GM19324 (cell line): ENCODE measurements around the gene MX2.

ENCODE experiments used
- ATAC-seq: cut with Tn5 transposase; IDR thresholded peaks from one replicate; pipeline ENCODE4 v1.9.1; 2021; ENCODE audit warnings: mild to moderate bottlenecking, moderate library complexity; ENCODE audit not compliant: unreplicated experiment, low FRiP score

Gene MX2

GRCh38 chr21:41378849-41379248, 17.0 kb downstream of the MX2 start:
- no peak for ATAC-seq

DNA sequence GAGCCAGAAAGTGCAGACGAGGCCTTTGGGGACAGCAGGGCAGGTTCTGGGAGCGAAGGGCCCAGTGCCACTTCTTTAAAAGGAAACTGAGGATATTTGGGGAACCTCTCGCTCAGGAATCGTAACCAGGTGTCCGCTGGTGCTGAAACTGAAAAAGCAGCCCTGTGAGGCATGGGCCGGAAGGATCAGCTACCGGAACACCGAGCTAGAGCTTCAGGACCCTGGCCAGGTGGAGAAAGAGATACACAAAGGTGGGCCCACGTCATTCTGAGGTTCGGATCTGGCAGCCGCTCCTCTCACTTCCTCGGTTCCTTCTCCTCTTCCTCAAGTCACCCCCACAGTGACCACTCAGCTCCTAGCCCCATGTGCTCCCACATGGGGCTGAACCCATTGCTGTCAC, 18.1 kb downstream of the MX2 start:
- no peak for ATAC-seq

DNA sequence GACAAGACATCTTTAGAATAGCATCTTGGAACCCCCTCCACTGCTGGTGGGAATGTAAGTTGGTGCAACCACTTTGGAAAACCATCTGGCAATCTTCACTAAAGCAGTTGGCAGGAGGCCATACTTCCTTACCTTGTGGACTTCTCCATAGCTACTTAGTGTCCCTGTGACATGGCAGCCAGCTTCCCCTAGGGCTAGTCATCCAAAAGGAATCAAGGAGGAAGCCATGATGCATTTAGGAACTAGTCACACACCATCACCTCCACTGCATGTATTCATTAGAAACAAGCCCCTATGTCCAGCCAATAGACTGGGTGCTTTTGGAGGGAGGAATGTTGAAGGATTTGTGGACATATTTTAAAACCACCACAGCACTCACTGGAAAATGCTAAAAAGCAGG, 19.9 kb downstream of the MX2 start:
- no peak for ATAC-seq

DNA sequence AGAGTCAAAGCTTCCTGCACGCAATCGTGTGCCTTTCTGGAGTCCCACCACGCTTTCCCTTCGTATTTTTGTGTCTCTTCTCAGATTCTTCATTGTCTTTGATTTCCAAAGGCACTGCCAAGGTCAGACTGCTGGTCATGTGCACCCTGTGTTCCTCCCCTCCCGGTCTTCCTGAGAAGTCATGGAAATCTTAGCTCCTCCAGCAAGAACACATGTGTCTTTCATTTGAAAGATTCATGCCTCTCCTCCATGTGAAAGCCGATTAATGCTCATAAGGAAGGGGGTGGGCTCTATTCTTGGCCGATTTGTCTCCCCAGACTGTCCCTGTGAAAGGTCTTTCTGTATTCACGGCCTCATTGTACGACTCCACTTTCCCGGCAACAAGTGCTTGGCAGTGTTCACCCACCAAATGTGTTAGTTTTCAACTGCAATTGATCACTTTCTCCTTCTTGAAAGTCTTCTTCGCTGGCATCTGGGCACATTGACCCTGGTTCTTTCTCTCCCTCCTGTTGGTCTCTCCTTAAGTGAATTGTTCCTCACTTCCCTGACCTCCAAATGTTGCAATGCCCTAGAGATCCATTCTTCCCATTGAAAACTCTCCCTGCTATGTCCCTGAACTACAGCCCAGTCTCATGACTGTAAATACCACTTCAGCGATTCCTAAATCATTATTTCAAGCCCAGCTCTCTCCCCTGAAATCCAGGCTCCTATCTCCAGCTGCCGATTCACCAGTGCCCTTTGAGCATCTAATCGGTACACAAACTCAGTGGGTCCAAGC, 25.4 kb downstream of the MX2 start:
- no peak for ATAC-seq

- ATAC-seq: no peak
Observed at GRCh38 chr21:41387824-41388223, 26.0 kb downstream of the MX2 start.

DNA sequence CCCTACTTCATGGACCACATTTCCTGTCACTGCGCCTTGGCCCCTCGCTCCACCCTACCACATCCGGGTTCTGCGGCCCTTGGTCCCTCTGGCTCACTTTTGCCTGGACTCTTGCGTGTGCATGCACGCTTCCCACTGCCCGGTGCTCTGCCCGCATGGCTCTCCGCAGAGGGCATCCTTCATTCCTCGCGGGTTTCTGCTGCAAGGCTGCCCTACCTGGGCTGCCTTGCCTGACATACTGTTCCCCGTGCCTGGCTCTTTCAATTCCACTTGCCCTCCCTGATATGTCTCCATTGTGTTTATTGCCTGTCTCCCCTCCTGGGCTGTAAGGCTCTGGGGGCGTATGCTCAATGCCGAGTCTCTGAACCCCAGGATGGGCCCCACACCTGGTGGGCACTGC, 26.4 kb downstream of the MX2 start:
- ATAC-seq: no peak

DNA sequence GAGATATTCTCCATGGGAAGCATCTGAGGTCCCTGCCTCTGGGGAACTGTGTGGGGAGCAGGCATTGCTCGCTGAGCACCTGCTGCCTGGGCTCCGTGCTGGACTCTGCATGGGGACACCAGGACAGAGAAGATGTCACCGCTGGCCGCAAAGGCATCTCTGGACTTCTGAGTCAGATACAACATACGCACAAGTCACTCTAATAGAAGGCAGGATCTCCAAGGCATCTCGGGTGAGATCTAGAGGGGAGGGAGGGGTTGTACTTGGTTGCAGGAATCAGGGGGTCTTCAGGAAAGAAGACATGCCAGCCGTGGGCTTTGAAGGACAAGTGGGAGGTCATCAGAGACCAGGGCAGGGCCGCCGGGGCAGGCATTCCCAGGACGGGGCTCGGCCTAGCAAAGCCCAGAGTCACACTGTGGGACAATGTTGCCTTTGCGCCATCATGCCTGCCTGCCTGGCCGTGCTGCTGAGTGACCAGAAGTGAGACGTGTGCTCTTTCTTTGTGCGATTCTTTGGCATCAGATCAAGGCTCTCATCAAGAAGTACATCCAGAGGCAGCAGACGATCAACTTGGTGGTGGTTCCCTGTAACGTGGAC, 28.3 kb downstream of the MX2 start:
- no peak for ATAC-seq

DNA sequence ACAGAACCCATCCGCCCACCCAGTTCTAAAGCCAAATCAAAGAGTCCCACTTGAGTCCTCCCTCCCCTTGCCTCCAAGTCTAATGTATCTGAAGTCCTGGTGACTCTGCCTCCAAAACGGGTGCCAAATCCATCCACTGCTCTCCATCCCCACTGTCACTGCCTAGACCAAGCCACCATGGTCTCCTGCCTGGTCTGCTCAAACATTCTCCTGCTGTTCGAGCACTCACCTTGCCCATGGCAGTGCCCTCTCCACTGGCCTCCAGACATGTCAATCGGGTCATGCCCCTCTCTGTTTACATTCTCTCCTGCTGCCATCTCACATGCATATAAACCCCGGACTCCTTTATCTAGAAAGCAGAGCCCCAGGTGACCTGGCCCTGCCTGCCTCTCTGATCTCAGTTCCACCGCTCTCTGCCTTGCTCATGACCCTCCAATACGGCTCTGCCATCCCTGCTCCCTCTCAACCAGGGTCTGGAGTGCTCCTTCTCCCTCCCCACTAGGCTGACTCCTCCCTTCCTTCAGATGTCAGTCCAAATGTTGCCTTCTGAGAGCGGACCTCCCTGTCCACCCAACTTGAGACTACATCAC, 32.1 kb downstream of the MX2 start:
- ATAC-seq: no peak

DNA sequence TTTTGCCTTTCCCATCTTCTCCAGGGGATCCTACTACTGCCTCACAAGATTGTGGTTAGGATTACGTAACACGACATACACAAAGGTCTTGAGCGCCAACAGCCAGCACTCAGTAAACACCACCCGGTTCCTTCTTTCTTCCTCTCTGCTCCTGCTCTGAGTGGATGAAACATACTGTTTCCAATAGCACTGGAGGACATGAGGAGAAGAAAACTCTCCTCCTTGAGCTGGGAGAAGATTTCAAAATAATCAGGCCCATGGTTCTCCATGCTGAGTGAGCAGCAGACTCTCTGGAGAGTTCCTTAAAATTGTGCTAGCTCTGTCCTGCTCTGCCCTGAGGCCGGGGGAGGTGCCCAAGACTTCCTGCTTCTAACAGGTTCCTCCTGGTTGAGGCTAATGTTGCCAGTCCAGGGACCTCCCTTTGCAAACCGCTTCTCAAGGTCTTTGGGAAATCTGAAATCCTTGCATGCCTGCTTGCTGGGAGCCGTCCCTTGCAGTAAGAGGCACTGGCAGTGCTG, 34.8 kb downstream of the MX2 start:
- no peak for ATAC-seq

DNA sequence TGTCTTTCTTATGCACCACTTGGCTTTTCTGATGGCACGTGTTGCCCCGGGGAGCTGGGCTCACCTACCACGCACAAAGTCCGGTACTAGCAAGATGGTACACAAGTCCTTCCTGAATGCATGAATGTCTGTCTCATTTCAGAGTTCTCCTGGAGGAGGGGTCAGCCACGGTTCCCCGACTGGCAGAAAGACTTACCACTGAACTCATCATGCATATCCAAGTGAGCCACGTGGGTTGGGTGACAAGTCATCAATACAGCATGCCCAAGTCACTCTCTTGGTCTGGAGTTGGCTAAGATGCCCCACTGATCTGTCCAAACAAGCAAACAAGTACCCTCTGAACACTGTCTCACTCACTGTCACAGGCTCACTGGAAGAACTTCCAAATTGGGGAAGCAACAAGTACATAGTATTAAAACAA, 35.7 kb downstream of the MX2 start:
- ATAC-seq: no peak

GRCh38 chr21:41398251-41398650, 36.4 kb downstream of the MX2 start:
- ATAC-seq: no peak

DNA sequence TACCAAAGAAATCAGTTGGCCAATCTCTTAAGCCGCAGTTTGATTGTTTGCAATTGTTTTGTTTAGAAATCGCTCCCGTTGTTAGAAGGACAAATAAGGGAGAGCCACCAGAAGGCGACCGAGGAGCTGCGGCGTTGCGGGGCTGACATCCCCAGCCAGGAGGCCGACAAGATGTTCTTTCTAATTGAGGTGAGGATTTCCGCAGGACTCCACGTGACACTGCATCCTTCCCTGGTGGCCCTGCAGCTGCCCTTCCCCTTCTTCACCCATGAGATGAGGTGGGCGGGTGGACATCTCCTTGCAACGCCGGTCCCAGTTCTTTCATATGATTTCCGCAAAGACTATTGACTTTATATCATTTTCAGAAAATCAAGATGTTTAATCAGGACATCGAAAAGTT, 37.0 kb downstream of the MX2 start:
- no peak for ATAC-seq

- ATAC-seq: no peak
Observed at GRCh38 chr21:41399246-41399800, 37.5 kb downstream of the MX2 start.

- ATAC-seq: no peak
Observed at GRCh38 chr21:41402231-41402630, 40.4 kb downstream of the MX2 start.

DNA sequence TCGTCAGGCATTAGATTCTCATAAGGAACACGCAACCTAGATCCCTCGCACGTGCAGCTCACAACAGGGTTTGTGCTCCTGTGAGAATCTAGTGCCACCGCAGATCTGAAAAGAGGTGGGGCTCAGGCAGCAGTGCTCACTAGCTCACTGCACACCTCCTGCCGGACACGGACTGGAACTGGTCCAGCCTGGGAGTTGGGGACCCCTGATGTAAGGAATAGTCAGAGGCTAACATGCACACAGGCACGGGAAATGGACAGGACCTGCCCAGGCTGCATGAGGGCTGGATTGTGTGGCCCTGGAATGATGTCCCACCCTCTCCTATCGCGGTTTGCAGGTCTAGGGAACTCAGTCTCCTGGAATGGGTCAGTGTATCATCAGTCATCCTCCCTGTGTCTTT, 41.0 kb downstream of the MX2 start:
- ATAC-seq: no peak

- ATAC-seq: no peak
Observed at GRCh38 chr21:41403331-41403730, 41.5 kb downstream of the MX2 start.

- ATAC-seq: no peak
Observed at GRCh38 chr21:41403966-41404365, 42.1 kb downstream of the MX2 start.

- no peak for ATAC-seq
Observed at GRCh38 chr21:41405321-41405720, 43.5 kb downstream of the MX2 start.

DNA sequence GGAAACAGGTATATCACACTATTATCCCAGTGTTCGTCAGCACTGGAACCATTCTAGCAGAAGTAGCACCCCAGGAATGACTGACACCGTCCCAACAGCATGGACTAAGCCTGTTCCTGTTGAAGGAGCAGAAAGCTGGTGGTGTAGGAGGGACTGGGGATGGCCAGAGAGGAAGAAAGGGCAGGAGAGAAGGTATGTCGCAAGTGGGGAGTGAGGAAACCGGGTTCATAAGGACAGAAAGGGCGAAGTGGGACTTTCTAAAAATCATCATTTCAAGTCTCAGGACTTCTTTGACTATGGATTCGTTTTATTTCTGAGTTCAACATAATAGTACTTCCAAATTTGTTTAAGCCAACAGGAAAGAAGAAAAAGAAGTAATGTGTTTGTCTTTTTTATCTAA, 44.5 kb downstream of the MX2 start:
- ATAC-seq: no peak

GRCh38 chr21:41407541-41408460, 46.0 kb downstream of the MX2 start:
- no peak for ATAC-seq
